Measurements from ENCODE around the gene MRPS12. TPM values are rescaled to one million over a fixed set of nuclear protein-coding genes. Genes with fewer than 3 reads are reported as not detected.

MRPS12 gene
- total and polyA plus RNA-seq, 9 of the 15 experiments (the other 6 are each of a cell fraction or from before 2014, with no cell fraction given): 8.1 to 174 (median 52.0) TPM

GRCh38 chr19:38978326-38978689 lies 47.6 kb downstream of the MRPS12 start:
- CTCF ChIA-PET (ENCODE audit: low intra/inter-chr PET ratio): no interaction called here
- in situ Hi-C loops (cut with MboI): no loop called here
- no peak overlapping the region for H3K4me2 ChIP-seq (ENCODE audit: insufficient read depth, low read length)

More at GRCh38 chr19:38978326-38978689, 47.6 kb downstream of the MRPS12 start:
- FAIRE-seq (no peak), DNase-seq (ENCODE audit: extremely low read depth in 1 of 4, low spot score in 3 of 4) (no peak), ATAC-seq (no peak)
- H3K9ac ChIP-seq (ENCODE audit: insufficient read depth in 1 of 2, low read depth in 2 of 2, low read length in 2 of 2): 0 out of 4 replicates have a peak overlapping the region, but pooled peaks of 1 of the 2 experiments have one; percentile 71
- H3K4me1 ChIP-seq (replicated peaks in 1 of 2; ENCODE audit: control insufficient read depth in 2 of 2, insufficient read depth in 2 of 2, low read length in 2 of 2): peaks cover 13 to 25% of the 10 kb centered on the region in 2 experiments; a peak in 4 of 5 replicates
- no peak overlapping the region for H3K27ac ChIP-seq (ENCODE audit: extremely low read depth, low read depth, low read length)
- no peaks in the 10 kb centered on the region for H4K20me1 ChIP-seq (replicated peaks; ENCODE audit: control insufficient read depth, insufficient read depth, low read length)
- 48% methylated on average over 3 of the region's 3 CpGs for WGBS (ENCODE audit: insufficient coverage, low coverage, missing lambda C conversion rate)
- no peaks in the 10 kb centered on the region; a peak in 1 of 5 replicates for H3K27me3 ChIP-seq (ENCODE audit: control insufficient read depth in 2 of 2, insufficient read depth in 2 of 2, low read length in 2 of 2)
- H2AFZ ChIP-seq (ENCODE audit: low read depth, low read length): peak overlapping the region; percentile 49
- H3K9me1 ChIP-seq (ENCODE audit: control insufficient read depth, insufficient read depth, low read length): no peaks in the 10 kb centered on the region
- POLR2A ChIA-PET: interaction anchor here (0.7 kb wide), 1 partner anchor 898 kb away, joined by 4 read pairs; no protein-coding TSS in a partner anchor
- peaks cover 6% of the 10 kb centered on the region; the same call in 1 of the 2 replicates for H3K9me3 ChIP-seq (replicated peaks; ENCODE audit: control insufficient read depth, insufficient read depth, low read depth, low read length)
- BruUV-seq (replicated peaks): no TSS peak
- H3K79me2 ChIP-seq (ENCODE audit: control insufficient read depth, insufficient read depth, low read length): peaks cover 16% of the 10 kb centered on the region
- TF ChIP-seq MXI1 (IDR thresholded peaks at IDR 0.05; ENCODE audit: low read depth, low read length): no peak
- TF ChIP-seq SMAD4 (CRISPR knock-in tag; conservative IDR thresholded peaks at IDR 0.05): no peak
- no peak for TF ChIP-seq STAT5B (CRISPR knock-in tag; IDR thresholded peaks at IDR 0.05)
- no peak for TF ChIP-seq ZSCAN32 (CRISPR knock-in tag; IDR thresholded peaks at IDR 0.05)
- TF ChIP-seq FOXA1 (IDR thresholded peaks at IDR 0.05; ENCODE audit: borderline replicate concordance): no peak
- no peak for TF ChIP-seq E2F8 (IDR thresholded peaks at IDR 0.05; ENCODE audit: low read depth, partially characterized antibody)
- TF ChIP-seq MLLT1 (IDR thresholded peaks at IDR 0.05): no peak
- no peak overlapping the region for H3K4me3 ChIP-seq
- intact Hi-C loops (cut with micrococcal nuclease): loop anchor here (5.0 kb wide), 1 partner anchor 54 kb away; the partner anchor contains the start of gene FBXO27
- H3K36me3 ChIP-seq (ENCODE audit: control insufficient read depth, insufficient read depth, low read length): no peaks in the 10 kb centered on the region
